Measurements from ENCODE around the gene ZNF799.

DNA sequence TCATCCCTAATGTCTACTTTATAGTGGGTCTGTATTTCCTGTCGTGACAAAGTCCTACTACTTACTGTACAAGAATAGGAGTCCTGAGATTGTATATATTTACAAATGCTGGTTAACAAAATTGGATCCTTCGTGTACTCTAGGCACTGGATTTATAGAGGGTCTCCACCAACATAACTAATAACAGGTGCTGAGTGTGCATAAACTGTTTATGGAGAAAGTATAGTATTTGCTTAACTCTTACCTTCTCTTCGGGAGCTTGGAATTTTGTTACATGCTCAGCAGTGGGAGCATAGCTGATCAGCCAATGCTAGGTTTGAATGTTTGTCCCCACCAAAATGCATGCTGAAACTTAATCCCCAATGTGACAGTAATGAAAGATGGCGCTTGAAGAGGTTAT is 47.7 kb downstream of the ZNF799 start:
- no peak for TF ChIP-seq POLR2A (IDR thresholded peaks at IDR 0.05)
- TF ChIP-seq, protein P1, sequence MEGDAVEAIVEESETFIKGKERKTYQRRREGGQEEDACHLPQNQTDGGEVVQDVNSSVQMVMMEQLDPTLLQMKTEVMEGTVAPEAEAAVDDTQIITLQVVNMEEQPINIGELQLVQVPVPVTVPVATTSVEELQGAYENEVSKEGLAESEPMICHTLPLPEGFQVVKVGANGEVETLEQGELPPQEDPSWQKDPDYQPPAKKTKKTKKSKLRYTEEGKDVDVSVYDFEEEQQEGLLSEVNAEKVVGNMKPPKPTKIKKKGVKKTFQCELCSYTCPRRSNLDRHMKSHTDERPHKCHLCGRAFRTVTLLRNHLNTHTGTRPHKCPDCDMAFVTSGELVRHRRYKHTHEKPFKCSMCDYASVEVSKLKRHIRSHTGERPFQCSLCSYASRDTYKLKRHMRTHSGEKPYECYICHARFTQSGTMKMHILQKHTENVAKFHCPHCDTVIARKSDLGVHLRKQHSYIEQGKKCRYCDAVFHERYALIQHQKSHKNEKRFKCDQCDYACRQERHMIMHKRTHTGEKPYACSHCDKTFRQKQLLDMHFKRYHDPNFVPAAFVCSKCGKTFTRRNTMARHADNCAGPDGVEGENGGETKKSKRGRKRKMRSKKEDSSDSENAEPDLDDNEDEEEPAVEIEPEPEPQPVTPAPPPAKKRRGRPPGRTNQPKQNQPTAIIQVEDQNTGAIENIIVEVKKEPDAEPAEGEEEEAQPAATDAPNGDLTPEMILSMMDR (IDR thresholded peaks at IDR 0.05), result no peak
